Bronchial epithelial cell (primary cell): ENCODE measurements around the gene ZNF330. TPM values are rescaled to one million over a fixed set of nuclear protein-coding genes. Genes with fewer than 3 reads are reported as not detected.
"Not testable (repeated sequence)": the region's sequence is repeated elsewhere in the genome, so short reads cannot be mapped to it uniquely, and the experiment has no call there.

Source experiments
- DNase-seq: peaks from one replicate; pipeline ENCODE4 v3.0.0-alpha.2; 2010; ENCODE audit warnings: low read depth
- FAIRE-seq: peaks from 2 replicates; lab custom pipeline; 2011; peaks lifted over from hg19 to GRCh38; lab: Jason Lieb, UNC
- H3K27me3 ChIP-seq: 2 replicates; pipeline ENCODE4 v1.5.1; 2011; ENCODE audit warnings: low read length; ENCODE audit not compliant: control insufficient read depth, insufficient read depth
- H3K36me3 ChIP-seq: 2 replicates; pipeline ENCODE4 v1.5.1; 2011; ENCODE audit warnings: low read length; ENCODE audit not compliant: control insufficient read depth, insufficient read depth
- H3K4me3 ChIP-seq: 2 replicates; pipeline ENCODE4 v1.5.1; 2011; ENCODE audit warnings: mild to moderate bottlenecking, low read depth, low read length, control low read depth
- total RNA-seq: library from RNA; depleted of rRNA; stranded (reverse); fragments of >200 nt; gene quantifications from 2 replicates; pipeline ENCODE4 v1.2.1, GENCODE V29; 2014
- TF ChIP-seq, protein P1 (sequence below): IDR thresholded peaks from 2 replicates; pipeline ENCODE4 v1.5.1; 2011; ENCODE audit warnings: mild to moderate bottlenecking, moderate library complexity, low read length, control low read depth, inconsistent platforms; ENCODE audit not compliant: insufficient read depth, severe bottlenecking

ZNF330 gene
- total RNA-seq = 42.4 and 49.7 TPM in 2 replicates

DNA sequence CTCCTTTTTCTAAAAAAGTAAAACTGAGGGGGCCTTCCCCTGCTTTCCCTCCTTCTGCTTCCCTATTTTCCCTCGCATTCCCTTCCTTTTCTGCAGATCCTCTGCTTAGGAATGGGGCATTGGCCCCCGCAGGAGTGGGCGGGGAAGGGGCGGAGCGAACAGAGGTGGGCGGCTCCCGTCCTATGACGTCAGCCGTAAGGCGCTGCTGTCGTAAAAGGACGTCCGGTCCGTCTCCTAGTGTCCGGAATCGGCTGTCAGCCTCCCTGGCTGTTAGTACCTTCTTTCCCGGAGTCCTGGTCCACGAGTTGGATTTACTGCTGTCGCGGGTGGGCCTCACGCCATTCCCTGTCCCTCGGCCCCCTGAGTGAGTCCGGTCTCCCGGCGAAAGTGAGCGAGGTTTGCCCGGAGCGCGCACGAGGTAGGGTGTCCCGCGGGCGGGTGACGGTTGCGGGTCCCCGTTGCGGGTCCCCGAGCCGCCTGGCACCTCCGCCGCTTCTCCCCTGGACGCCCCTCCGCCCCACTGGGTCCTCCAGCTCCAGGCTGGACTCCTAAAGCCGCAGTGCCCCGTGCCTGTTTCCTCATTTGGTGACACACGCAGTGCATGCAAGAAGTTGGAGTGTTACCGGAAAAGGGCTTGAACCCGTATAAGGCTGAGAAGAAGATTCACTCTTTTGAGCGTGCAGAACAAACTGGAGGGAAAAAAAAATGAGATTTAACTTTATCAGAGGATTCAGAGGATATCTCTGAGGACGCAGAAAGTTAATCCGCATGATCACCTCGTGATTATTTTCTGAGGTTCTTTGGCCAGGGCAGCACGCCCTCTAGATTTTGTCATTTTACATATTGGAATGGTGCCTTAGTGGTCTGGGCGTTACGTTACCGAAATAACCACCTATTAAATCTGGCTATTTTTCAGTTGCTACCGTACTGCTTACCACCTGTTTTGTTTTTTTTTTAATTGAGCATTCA is at the start of gene ZNF330:
ZNF330 (plus strand) TSS at position 205 of the 969 bp plus-strand sequence. CDS start 1,477 bp downstream, outside the sequence.
- TF ChIP-seq, protein P1, sequence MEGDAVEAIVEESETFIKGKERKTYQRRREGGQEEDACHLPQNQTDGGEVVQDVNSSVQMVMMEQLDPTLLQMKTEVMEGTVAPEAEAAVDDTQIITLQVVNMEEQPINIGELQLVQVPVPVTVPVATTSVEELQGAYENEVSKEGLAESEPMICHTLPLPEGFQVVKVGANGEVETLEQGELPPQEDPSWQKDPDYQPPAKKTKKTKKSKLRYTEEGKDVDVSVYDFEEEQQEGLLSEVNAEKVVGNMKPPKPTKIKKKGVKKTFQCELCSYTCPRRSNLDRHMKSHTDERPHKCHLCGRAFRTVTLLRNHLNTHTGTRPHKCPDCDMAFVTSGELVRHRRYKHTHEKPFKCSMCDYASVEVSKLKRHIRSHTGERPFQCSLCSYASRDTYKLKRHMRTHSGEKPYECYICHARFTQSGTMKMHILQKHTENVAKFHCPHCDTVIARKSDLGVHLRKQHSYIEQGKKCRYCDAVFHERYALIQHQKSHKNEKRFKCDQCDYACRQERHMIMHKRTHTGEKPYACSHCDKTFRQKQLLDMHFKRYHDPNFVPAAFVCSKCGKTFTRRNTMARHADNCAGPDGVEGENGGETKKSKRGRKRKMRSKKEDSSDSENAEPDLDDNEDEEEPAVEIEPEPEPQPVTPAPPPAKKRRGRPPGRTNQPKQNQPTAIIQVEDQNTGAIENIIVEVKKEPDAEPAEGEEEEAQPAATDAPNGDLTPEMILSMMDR = peak; percentile 37
- H3K27me3 ChIP-seq = no peaks in the 10 kb centered on the region
- peak within 1 kb of the TSS; percentile 83 for H3K4me3 ChIP-seq
- peaks cover 1% of the 10 kb centered on the region for H3K36me3 ChIP-seq
- DNase-seq = peak; percentile 72
- FAIRE-seq = no peak

DNA sequence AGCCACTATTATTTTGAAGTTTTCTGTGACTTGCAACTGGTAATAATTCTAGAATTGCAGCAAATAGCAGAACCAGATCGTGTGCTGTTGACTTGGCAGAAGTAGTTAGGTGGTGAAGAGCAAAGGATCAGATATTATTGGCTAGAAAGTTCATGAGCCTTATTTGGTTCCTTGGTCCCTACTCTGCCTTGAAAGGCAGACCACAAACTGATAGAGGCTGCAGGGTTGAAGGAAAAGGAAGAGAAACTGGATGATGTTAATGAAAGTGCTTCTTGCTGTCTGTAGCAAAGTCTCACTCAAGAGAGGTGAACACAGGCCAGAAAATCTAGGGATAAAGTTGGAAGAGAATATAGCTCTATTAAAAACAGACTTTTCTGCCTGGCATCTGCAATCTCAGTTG is 46.2 kb upstream of the ZNF330 start:
- Histone ChIP-seq H3K36me3 (no peaks in the 10 kb centered on the region), H3K4me3 (no peak overlapping the region), H3K27me3 (no peaks in the 10 kb centered on the region)
- TF ChIP-seq, protein P1 = no peak
- no peak for FAIRE-seq
- DNase-seq = no peak

DNA sequence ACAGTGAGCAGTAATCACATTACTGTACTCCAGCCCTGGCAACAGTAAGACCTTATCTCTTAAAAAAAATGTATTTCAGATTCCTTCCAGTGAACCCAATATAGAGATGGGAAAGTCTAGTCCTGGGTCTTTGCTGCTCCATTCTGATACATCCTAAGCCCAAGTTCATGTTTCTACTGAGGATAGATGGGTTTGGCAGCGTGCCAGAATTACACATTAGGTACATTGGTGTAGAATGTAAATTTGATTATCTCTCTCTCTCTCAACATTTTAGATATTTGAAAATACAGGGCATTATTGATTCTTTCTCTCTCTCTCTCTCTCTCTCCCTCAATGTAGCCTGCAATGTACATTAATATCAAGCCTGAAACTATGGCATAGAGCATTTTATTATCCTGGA is 43.5 kb upstream of the ZNF330 start:
- Histone ChIP-seq H3K27me3 (peaks cover 2% of the 10 kb centered on the region), H3K36me3 (no peaks in the 10 kb centered on the region), H3K4me3 (no peak overlapping the region)
- no peak for DNase-seq
- TF ChIP-seq, protein P1 = no peak
- no peak for FAIRE-seq

DNA sequence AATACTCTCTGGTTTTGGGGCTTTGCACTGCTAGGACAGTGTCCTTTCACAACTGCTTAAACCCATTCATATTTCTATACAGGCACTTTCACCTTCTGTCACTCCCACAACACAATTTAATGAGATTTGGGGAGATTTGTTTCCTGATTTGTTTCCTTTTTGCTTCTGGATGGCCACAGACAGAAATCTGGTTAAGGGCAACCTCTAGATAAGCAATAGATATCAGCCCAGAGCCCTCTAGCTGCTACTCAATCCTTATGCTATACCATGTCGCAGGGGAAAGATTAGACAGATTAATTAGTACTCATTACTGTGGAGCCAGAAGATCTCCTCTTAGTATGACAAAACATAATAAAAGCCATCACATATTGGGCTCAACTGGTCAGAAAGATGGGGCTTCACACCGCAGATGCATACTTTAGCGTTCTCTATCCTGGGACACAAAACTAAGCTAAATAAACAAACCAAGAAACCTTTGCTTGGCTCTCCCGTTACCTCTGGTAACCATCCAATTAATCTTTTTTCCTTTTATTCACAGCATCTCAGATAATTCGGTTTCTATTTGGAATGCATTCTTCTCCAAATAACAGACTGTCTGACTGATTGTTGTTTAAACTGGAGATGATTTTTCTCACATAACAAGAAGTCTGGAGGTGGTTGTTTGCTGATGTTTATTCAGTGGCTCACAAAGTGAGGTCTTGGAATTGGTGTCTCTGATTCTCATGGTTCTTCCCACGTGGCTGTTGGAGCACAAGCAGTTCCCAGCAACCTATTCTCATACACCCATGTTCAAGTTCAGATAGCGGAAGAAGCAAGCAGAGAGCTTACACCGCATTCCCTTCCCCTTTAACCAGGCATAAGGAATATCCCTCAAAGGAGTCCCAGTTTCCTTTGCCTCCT is 41.0 kb upstream of the ZNF330 start:
- Histone ChIP-seq H3K27me3 (peaks cover 2% of the 10 kb centered on the region), H3K36me3 (no peaks in the 10 kb centered on the region), H3K4me3 (no peak overlapping the region)
- DNase-seq (no peak), FAIRE-seq (peak; percentile 13)
- TF ChIP-seq, protein P1 = no peak

DNA sequence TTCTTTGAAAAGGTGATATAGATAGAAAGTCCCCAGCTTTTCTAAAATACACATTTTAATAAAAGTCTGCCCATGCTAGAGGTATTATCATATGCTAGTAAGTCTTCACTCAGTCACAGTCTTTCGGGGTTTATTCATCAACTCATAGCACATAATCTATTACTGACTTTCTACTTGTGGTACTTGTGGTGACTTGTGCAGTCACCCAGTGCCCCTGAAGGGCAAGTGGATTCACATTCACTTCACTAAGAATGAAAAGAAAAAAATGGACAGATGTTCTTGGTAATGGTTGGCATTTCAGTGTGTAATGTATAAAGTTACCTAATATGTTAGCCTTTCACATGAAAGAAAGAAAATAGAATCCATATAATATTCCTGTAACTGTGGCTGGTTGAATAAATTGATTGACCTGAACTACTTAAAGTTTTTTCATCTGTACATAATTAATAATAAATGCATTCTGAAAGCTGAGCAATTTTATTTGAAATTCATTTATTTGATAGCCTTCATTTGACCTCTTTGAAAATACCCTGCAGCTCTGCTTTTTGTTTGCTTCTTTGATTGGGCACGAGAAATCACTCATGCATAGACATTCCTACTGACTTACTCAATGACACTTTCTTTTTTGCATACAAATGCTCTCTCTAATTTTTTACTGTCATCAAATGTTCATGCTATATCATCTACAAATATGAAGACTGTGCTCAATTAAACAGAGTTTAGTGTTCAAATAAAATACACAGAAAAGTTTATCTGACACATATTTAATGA is 39.5 kb upstream of the ZNF330 start:
- Histone ChIP-seq H3K36me3 (no peaks in the 10 kb centered on the region), H3K4me3 (no peak overlapping the region), H3K27me3 (peaks cover 2% of the 10 kb centered on the region)
- TF ChIP-seq, protein P1 = no peak
- DNase-seq (peak; percentile 37), FAIRE-seq (no peak)

DNA sequence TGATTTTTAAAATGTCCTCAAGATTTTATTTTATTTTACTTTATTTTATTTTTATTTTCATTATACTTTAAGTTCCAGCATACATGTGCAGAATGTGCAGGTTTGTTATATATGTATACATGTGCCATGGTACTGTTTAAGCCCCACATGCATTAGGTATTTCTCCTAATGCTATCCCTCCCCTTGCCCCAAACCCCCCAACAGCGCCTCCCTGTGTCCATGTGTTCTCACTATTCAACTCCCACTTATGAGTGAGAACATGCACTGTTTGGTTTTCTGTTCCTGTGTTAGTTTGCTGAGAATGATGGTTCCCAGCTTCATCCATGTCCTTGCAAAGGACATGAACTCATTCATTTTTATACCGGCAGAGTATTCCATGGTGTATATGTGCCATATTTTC is 37.2 kb upstream of the ZNF330 start:
- not testable (repeated sequence) for H3K27me3 ChIP-seq, FAIRE-seq, H3K4me3 ChIP-seq, H3K36me3 ChIP-seq, DNase-seq
